Peyer's patch (tissue), 4 donors: ENCODE measurements around the gene DUT.

Source experiments
- POLR2A ChIP-seq, 2 donors: fragments of 450-650 bp; IDR thresholded peaks; one replicate each; pipeline ENCODE4 v1.5.1; 2017; ENCODE audit warnings: antibody characterized with exemption in 2 of 2, mild to moderate bottlenecking in 2 of 2, moderate library complexity in 2 of 2
- TF ChIP-seq, protein P1 (sequence below), 6 experiments: fragments of 450-650 bp in 4 of 6; fragments of 200-600 bp in 2 of 6; sonication (generic) in 1 of 6; IDR thresholded peaks; one replicate each; pipeline ENCODE4 v1.5.1; 2017 to 2019; ENCODE audit warnings: antibody characterized with exemption in 6 of 6, mild to moderate bottlenecking in 3 of 6, moderate library complexity in 1 of 6

DNA sequence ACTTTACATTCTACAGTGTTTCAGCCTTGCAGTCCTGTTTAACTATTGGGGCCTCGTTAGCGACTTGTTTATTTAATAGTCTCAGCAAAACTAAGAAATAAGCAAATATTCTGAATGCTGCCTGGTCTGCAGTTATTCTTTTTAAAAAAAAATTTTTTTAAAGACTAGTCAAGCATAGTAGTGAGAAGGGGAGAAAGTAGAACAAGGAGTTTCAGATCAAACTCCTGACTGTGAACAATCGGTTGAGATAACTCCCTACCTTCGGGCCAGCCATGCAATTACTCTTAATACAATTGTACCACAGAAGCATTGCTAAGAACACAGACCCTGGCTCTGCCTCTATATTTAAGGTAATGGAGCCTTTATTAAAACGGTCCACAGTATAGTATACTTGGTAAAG, 5.8 kb upstream of the DUT start:
- TF ChIP-seq, protein P1, sequence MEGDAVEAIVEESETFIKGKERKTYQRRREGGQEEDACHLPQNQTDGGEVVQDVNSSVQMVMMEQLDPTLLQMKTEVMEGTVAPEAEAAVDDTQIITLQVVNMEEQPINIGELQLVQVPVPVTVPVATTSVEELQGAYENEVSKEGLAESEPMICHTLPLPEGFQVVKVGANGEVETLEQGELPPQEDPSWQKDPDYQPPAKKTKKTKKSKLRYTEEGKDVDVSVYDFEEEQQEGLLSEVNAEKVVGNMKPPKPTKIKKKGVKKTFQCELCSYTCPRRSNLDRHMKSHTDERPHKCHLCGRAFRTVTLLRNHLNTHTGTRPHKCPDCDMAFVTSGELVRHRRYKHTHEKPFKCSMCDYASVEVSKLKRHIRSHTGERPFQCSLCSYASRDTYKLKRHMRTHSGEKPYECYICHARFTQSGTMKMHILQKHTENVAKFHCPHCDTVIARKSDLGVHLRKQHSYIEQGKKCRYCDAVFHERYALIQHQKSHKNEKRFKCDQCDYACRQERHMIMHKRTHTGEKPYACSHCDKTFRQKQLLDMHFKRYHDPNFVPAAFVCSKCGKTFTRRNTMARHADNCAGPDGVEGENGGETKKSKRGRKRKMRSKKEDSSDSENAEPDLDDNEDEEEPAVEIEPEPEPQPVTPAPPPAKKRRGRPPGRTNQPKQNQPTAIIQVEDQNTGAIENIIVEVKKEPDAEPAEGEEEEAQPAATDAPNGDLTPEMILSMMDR (IDR thresholded peaks at IDR 0.05): no peak
- TF ChIP-seq POLR2A (IDR thresholded peaks at IDR 0.05): no peak
